ENCODE data around the gene TP53TG5.

TP53TG5 gene

GRCh38 chr20:45340236-45340847 lies 37.8 kb downstream of the TP53TG5 start:
- Histone ChIP-seq H3K27me3 (ENCODE audit: control insufficient read depth in 2 of 2, insufficient read depth in 2 of 2, low read length in 2 of 2) (no peaks in the 10 kb centered on the region), H3K36me3 (ENCODE audit: control insufficient read depth in 2 of 2, insufficient read depth in 2 of 2, low read length in 2 of 2) (peaks cover 6 to 9% of the 10 kb centered on the region in 2 donors), H3K4me1 (ENCODE audit: control insufficient read depth in 2 of 2, insufficient read depth in 2 of 2, low read length in 2 of 2) (peaks cover 82 to 92% of the 10 kb centered on the region in 2 donors), H3K4me3 (ENCODE audit: low read length in 2 of 2) (peak overlapping the region in 1 of 2 donors; percentile 10), H3K27ac (ENCODE audit: low read depth in 2 of 2, low read length in 2 of 2) (peak overlapping the region; percentile 40 to 91), H3K9me3 (ENCODE audit: control insufficient read depth in 2 of 2, low read length in 2 of 2) (no peaks in the 10 kb centered on the region), H3K9ac (ENCODE audit: low read depth in 1 of 2, low read length in 2 of 2) (no peak overlapping the region)

GRCh38 chr20:45339799-45340198 lies 38.3 kb downstream of the TP53TG5 start:
- Histone ChIP-seq H3K4me1 (ENCODE audit: control insufficient read depth in 2 of 2, insufficient read depth in 2 of 2, low read length in 2 of 2) (peaks cover 77 to 86% of the 10 kb centered on the region in 2 donors), H3K36me3 (ENCODE audit: control insufficient read depth in 2 of 2, insufficient read depth in 2 of 2, low read length in 2 of 2) (peaks cover 6 to 13% of the 10 kb centered on the region in 2 donors), H3K27ac (ENCODE audit: low read depth in 2 of 2, low read length in 2 of 2) (peak overlapping the region; percentile 40 to 91), H3K27me3 (ENCODE audit: control insufficient read depth in 2 of 2, insufficient read depth in 2 of 2, low read length in 2 of 2) (no peaks in the 10 kb centered on the region), H3K4me3 (ENCODE audit: low read length in 2 of 2) (no peak overlapping the region), H3K9me3 (ENCODE audit: control insufficient read depth in 2 of 2, low read length in 2 of 2) (no peaks in the 10 kb centered on the region), H3K9ac (ENCODE audit: low read depth in 1 of 2, low read length in 2 of 2) (no peak overlapping the region)

- Histone ChIP-seq H3K36me3 (ENCODE audit: control insufficient read depth in 2 of 2, insufficient read depth in 2 of 2, low read length in 2 of 2) (peaks cover 6 to 15% of the 10 kb centered on the region in 2 donors), H3K9ac (ENCODE audit: low read depth in 1 of 2, low read length in 2 of 2) (no peak overlapping the region), H3K4me3 (ENCODE audit: low read length in 2 of 2) (no peak overlapping the region), H3K27me3 (ENCODE audit: control insufficient read depth in 2 of 2, insufficient read depth in 2 of 2, low read length in 2 of 2) (no peaks in the 10 kb centered on the region), H3K27ac (ENCODE audit: low read depth in 2 of 2, low read length in 2 of 2) (peak overlapping the region; percentile 52 to 83), H3K4me1 (ENCODE audit: control insufficient read depth in 2 of 2, insufficient read depth in 2 of 2, low read length in 2 of 2) (peaks cover 70 to 79% of the 10 kb centered on the region in 2 donors), H3K9me3 (ENCODE audit: control insufficient read depth in 2 of 2, low read length in 2 of 2) (no peaks in the 10 kb centered on the region)
Observed at GRCh38 chr20:45339084-45339483, 39.0 kb downstream of the TP53TG5 start.

- Histone ChIP-seq H3K9me3 (ENCODE audit: control insufficient read depth in 2 of 2, low read length in 2 of 2) (no peaks in the 10 kb centered on the region), H3K4me3 (ENCODE audit: low read length in 2 of 2) (peak overlapping the region; percentile 28 to 44), H3K9ac (ENCODE audit: low read depth in 1 of 2, low read length in 2 of 2) (peak overlapping the region; percentile 34 to 56), H3K27ac (ENCODE audit: low read depth in 2 of 2, low read length in 2 of 2) (peak overlapping the region; percentile 82 to 83), H3K4me1 (ENCODE audit: control insufficient read depth in 2 of 2, insufficient read depth in 2 of 2, low read length in 2 of 2) (peaks cover 64 to 72% of the 10 kb centered on the region in 2 donors), H3K36me3 (ENCODE audit: control insufficient read depth in 2 of 2, insufficient read depth in 2 of 2, low read length in 2 of 2) (peaks cover 6 to 15% of the 10 kb centered on the region in 2 donors), H3K27me3 (ENCODE audit: control insufficient read depth in 2 of 2, insufficient read depth in 2 of 2, low read length in 2 of 2) (no peaks in the 10 kb centered on the region)
Observed at GRCh38 chr20:45338121-45339030, 39.7 kb downstream of the TP53TG5 start.

GRCh38 chr20:45337367-45338120 lies 40.6 kb downstream of the TP53TG5 start:
- H3K27ac ChIP-seq (ENCODE audit: low read depth in 2 of 2, low read length in 2 of 2) = peak overlapping the region; percentile 82 to 83
- H3K27me3 ChIP-seq (ENCODE audit: control insufficient read depth in 2 of 2, insufficient read depth in 2 of 2, low read length in 2 of 2) = no peaks in the 10 kb centered on the region
- H3K36me3 ChIP-seq (ENCODE audit: control insufficient read depth in 2 of 2, insufficient read depth in 2 of 2, low read length in 2 of 2) = peaks cover 12 to 21% of the 10 kb centered on the region in 2 donors
- H3K9ac ChIP-seq (ENCODE audit: low read depth in 1 of 2, low read length in 2 of 2) = peak overlapping the region; percentile 34 to 56
- peaks cover 56 to 64% of the 10 kb centered on the region in 2 donors for H3K4me1 ChIP-seq (ENCODE audit: control insufficient read depth in 2 of 2, insufficient read depth in 2 of 2, low read length in 2 of 2)
- H3K4me3 ChIP-seq (ENCODE audit: low read length in 2 of 2) = peak overlapping the region; percentile 23 to 28
- H3K9me3 ChIP-seq (ENCODE audit: control insufficient read depth in 2 of 2, low read length in 2 of 2) = no peaks in the 10 kb centered on the region

- H3K4me1 ChIP-seq (ENCODE audit: control insufficient read depth in 2 of 2, insufficient read depth in 2 of 2, low read length in 2 of 2) = peaks cover 49 to 56% of the 10 kb centered on the region in 2 donors
- peaks cover 15 to 25% of the 10 kb centered on the region in 2 donors for H3K36me3 ChIP-seq (ENCODE audit: control insufficient read depth in 2 of 2, insufficient read depth in 2 of 2, low read length in 2 of 2)
- H3K9ac ChIP-seq (ENCODE audit: low read depth in 1 of 2, low read length in 2 of 2) = peak overlapping the region in 1 of 2 donors; percentile 56
- no peaks in the 10 kb centered on the region for H3K27me3 ChIP-seq (ENCODE audit: control insufficient read depth in 2 of 2, insufficient read depth in 2 of 2, low read length in 2 of 2)
- peak overlapping the region; percentile 82 to 83 for H3K27ac ChIP-seq (ENCODE audit: low read depth in 2 of 2, low read length in 2 of 2)
- no peaks in the 10 kb centered on the region for H3K9me3 ChIP-seq (ENCODE audit: control insufficient read depth in 2 of 2, low read length in 2 of 2)
- H3K4me3 ChIP-seq (ENCODE audit: low read length in 2 of 2) = peak overlapping the region in 1 of 2 donors; percentile 23
Observed at GRCh38 chr20:45336530-45337366, 41.4 kb downstream of the TP53TG5 start.

GRCh38 chr20:45330476-45330875 lies 47.6 kb downstream of the TP53TG5 start:
- no peak overlapping the region for H3K27ac ChIP-seq (ENCODE audit: low read depth in 2 of 2, low read length in 2 of 2)

GRCh38 chr20:45329497-45330319 lies 48.4 kb downstream of the TP53TG5 start:
- H3K4me1 ChIP-seq (ENCODE audit: control insufficient read depth in 2 of 2, insufficient read depth in 2 of 2, low read length in 2 of 2) = no peaks in the 10 kb centered on the region
- no peak overlapping the region for H3K27ac ChIP-seq (ENCODE audit: low read depth in 2 of 2, low read length in 2 of 2)
- H3K36me3 ChIP-seq (ENCODE audit: control insufficient read depth in 2 of 2, insufficient read depth in 2 of 2, low read length in 2 of 2) = peaks cover 58 to 59% of the 10 kb centered on the region in 2 donors
- no peaks in the 10 kb centered on the region for H3K27me3 ChIP-seq (ENCODE audit: control insufficient read depth in 2 of 2, insufficient read depth in 2 of 2, low read length in 2 of 2)
- H3K9ac ChIP-seq (ENCODE audit: low read depth in 1 of 2, low read length in 2 of 2) = no peak overlapping the region
- no peak overlapping the region for H3K4me3 ChIP-seq (ENCODE audit: low read length in 2 of 2)
- no peaks in the 10 kb centered on the region for H3K9me3 ChIP-seq (ENCODE audit: control insufficient read depth in 2 of 2, low read length in 2 of 2)

More at GRCh38 chr20:45330476-45330875, 47.6 kb downstream of the TP53TG5 start:
- no peak overlapping the region for H3K4me3 ChIP-seq (ENCODE audit: low read length in 2 of 2)
- no peaks in the 10 kb centered on the region for H3K9me3 ChIP-seq (ENCODE audit: control insufficient read depth in 2 of 2, low read length in 2 of 2)
- no peaks in the 10 kb centered on the region for H3K27me3 ChIP-seq (ENCODE audit: control insufficient read depth in 2 of 2, insufficient read depth in 2 of 2, low read length in 2 of 2)
- H3K4me1 ChIP-seq (ENCODE audit: control insufficient read depth in 2 of 2, insufficient read depth in 2 of 2, low read length in 2 of 2) = no peaks in the 10 kb centered on the region
- H3K9ac ChIP-seq (ENCODE audit: low read depth in 1 of 2, low read length in 2 of 2) = no peak overlapping the region
- peaks cover 57 to 62% of the 10 kb centered on the region in 2 donors for H3K36me3 ChIP-seq (ENCODE audit: control insufficient read depth in 2 of 2, insufficient read depth in 2 of 2, low read length in 2 of 2)
